Ascending aorta (tissue), 2 donors: Measurements from ENCODE around the gene CNOT6. TPM values are rescaled to one million over a fixed set of nuclear protein-coding genes. Genes with fewer than 3 reads are reported as not detected.
"Not testable (repeated sequence)": the region's sequence is repeated elsewhere in the genome, so short reads cannot be mapped to it uniquely, and the experiment has no call there.

Experiments
- DNase-seq, 2 donors: peaks; one replicate each; pipeline ENCODE4 v3.0.0-alpha.2; 2019; ENCODE audit warnings: low spot score in 2 of 2
- H3K27ac ChIP-seq, 2 donors: fragments of 200-600 bp; sonication (generic); one replicate each; pipeline ENCODE4 v1.5.1; 2016 to 2017; ENCODE audit warnings: mild to moderate bottlenecking in 1 of 2
- H3K27me3 ChIP-seq: fragments of 200-600 bp; sonication (generic); one replicate; pipeline ENCODE4 v1.5.1; 2017
- H3K36me3 ChIP-seq, 2 donors: fragments of 200-600 bp; sonication (generic); one replicate each; pipeline ENCODE4 v1.5.1; 2016
- H3K4me1 ChIP-seq, 2 donors: fragments of 200-600 bp; sonication (generic); one replicate each; pipeline ENCODE4 v1.5.1; 2016 to 2017; ENCODE audit warnings: mild to moderate bottlenecking in 1 of 2
- H3K4me3 ChIP-seq, 2 donors: fragments of 200-600 bp; sonication (generic); one replicate each; pipeline ENCODE4 v1.5.1; 2016 to 2017; ENCODE audit warnings: mild to moderate bottlenecking in 1 of 2
- H3K9me3 ChIP-seq, 2 donors: fragments of 200-600 bp; sonication (generic); one replicate each; pipeline ENCODE4 v1.5.1; 2016
- intact Hi-C: fragments of 100-400 bp; cut with DNase I; formaldehyde crosslinking; loops from one replicate; pipeline ENCODE4 v1.15.1; 2023
- total RNA-seq: library from RNA; depleted of rRNA; stranded (reverse); fragments of >200 nt; gene quantifications from one replicate; pipeline ENCODE4 v1.1.0, GENCODE V29; 2016
- TF ChIP-seq, protein P1 (sequence below), 3 experiments: fragments of 200-600 bp in 2 of 3; fragments of 450-650 bp in 1 of 3; sonication (generic) in 2 of 3; IDR thresholded peaks; one replicate each; pipeline ENCODE4 v1.5.1; 2016 to 2019; ENCODE audit warnings: antibody characterized with exemption in 3 of 3, mild to moderate bottlenecking in 1 of 3, moderate library complexity in 1 of 3

Gene CNOT6
- total RNA-seq, 1 donor from 2014 or later: 12.0 TPM

DNA sequence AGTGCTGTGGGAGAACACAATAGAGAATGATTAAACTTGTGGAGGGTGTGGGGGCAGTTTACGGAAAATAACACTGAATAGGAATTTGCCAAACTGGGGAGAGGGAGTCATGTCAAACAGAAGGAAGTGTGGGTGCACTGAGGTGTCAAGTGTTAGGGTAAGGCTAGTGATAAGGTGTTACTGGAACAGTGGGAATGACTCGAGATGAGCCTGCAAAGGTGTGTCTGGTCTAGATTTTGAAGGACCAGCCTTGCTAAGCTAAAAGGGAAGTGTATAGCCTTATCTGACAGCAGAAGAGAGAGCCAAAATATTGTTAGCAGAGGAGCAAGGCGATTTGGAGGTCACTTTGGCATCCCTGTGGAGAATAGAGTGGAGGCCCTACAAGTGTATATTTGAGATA lies 4.2 kb downstream of the CNOT6 start:
- H3K9me3 ChIP-seq: no peaks in the 10 kb centered on the region
- intact Hi-C loops: loop anchor here (10.0 kb wide), 2 partner anchors 746 to 944 kb away; partner anchors contain the start of genes RACK1 and RUFY1
- peak in 1 of 2 donors; percentile 12 for DNase-seq
- TF ChIP-seq, protein P1, sequence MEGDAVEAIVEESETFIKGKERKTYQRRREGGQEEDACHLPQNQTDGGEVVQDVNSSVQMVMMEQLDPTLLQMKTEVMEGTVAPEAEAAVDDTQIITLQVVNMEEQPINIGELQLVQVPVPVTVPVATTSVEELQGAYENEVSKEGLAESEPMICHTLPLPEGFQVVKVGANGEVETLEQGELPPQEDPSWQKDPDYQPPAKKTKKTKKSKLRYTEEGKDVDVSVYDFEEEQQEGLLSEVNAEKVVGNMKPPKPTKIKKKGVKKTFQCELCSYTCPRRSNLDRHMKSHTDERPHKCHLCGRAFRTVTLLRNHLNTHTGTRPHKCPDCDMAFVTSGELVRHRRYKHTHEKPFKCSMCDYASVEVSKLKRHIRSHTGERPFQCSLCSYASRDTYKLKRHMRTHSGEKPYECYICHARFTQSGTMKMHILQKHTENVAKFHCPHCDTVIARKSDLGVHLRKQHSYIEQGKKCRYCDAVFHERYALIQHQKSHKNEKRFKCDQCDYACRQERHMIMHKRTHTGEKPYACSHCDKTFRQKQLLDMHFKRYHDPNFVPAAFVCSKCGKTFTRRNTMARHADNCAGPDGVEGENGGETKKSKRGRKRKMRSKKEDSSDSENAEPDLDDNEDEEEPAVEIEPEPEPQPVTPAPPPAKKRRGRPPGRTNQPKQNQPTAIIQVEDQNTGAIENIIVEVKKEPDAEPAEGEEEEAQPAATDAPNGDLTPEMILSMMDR (IDR thresholded peaks at IDR 0.05): no peak
- no peaks in the 10 kb centered on the region for H3K27me3 ChIP-seq
- H3K36me3 ChIP-seq: no peaks in the 10 kb centered on the region
- no peak overlapping the region for H3K27ac ChIP-seq
- no peak overlapping the region for H3K4me3 ChIP-seq
- peaks cover 4 to 15% of the 10 kb centered on the region in 2 donors for H3K4me1 ChIP-seq

DNA sequence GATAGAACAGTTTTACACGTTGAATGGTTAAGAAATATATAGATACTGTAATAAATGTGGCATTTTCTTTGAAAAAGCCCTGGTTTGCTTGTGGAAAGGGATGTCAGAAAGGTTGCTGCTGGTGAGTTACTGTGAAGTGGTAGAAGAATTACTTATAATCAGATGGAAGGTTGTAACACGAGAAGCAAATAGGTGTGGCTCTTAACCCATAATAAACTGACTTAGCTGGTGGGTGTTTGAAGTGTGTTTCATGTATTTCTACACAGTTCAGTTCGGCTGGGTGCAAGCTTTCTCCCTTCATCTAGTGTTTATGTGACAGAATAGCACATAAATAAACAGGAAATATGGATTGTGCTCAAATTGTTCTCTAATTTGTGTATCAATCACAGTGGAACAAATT lies 5.5 kb downstream of the CNOT6 start:
- DNase-seq: no peak
- Histone ChIP-seq H3K36me3 (no peaks in the 10 kb centered on the region), H3K27me3 (no peaks in the 10 kb centered on the region), H3K4me3 (no peak overlapping the region), H3K27ac (no peak overlapping the region), H3K9me3 (no peaks in the 10 kb centered on the region), H3K4me1 (peaks cover 4 to 15% of the 10 kb centered on the region in 2 donors)
- TF ChIP-seq, protein P1 (IDR thresholded peaks at IDR 0.05): no peak
- intact Hi-C loops: loop anchor here (10.0 kb wide), 2 partner anchors 745 to 945 kb away; partner anchors contain the start of genes RACK1 and RUFY1

DNA sequence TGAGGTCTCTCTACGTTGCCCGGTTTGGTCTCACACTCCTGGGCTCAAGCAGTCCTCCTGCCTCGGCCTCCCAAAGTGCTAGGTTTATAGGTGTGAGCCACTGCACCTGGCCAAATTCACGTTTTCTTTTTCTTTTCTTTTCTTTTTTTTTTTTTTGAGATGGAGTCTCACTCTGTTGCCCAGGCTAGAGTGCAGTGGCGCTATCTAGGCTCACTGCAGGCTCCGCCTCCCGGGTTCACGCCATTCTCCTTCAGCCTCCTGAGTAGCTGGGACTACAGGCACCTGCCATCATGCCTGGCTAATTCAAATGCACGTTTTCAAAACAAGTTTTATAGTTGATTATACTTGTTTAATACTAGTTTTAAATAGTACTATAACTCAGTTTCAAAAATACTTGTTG lies 6.1 kb downstream of the CNOT6 start:
- peaks cover 4 to 12% of the 10 kb centered on the region in 2 donors for H3K4me1 ChIP-seq
- H3K27ac ChIP-seq, H3K36me3 ChIP-seq, H3K27me3 ChIP-seq, H3K9me3 ChIP-seq, H3K4me3 ChIP-seq, intact Hi-C loops: not testable (repeated sequence)
- DNase-seq: peak in 1 of 2 donors; percentile 31

DNA sequence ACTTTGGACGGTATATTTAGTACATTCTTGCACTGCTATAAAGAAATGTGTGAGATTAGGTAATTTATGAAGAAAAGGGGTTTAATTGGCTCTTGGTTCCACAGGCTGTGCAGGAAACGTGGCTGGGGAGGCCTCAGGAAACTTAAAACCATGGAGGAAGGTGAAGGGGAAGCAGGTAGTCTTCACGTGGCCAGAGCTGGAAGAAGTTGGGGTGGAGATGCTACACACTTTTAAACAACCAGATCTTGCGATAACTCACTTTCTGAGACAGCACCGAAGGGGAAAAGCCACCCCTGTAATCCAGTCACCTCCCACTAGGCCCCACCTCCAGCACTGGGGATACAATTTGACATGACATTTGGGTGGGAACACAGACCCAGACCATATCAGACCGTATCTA lies 13.5 kb downstream of the CNOT6 start:
- H3K4me1 ChIP-seq: no peaks in the 10 kb centered on the region
- H3K27ac ChIP-seq: no peak overlapping the region
- H3K36me3 ChIP-seq: no peaks in the 10 kb centered on the region
- H3K9me3 ChIP-seq: no peaks in the 10 kb centered on the region
- intact Hi-C loops: no loop called here
- H3K27me3 ChIP-seq: no peaks in the 10 kb centered on the region
- H3K4me3 ChIP-seq: no peak overlapping the region
- DNase-seq: peak in 1 of 2 donors; percentile 16
- TF ChIP-seq, protein P1 (IDR thresholded peaks at IDR 0.05): no peak

DNA sequence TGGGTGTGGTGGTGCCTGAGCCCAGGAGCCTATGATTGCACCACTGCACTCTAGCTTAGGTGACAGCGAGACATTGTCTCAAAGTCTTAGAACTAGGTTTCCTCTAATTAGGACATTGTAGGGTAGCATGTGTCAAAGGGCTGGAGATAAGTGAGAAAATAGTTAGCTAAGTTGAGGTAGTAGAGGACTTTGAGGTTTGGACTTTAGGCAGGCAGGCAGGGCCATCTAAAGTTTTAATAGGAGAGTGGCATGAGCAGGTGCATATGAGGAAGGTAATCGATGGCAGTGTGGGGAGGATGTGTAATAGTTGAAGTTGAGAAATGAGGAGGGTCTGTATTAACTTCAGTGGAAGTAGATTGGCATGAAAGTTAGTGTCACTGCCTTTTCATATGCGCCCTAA lies 21.1 kb downstream of the CNOT6 start:
- Histone ChIP-seq H3K4me3 (no peak overlapping the region), H3K36me3 (no peaks in the 10 kb centered on the region), H3K27me3 (no peaks in the 10 kb centered on the region), H3K4me1 (no peaks in the 10 kb centered on the region), H3K27ac (no peak overlapping the region), H3K9me3 (no peaks in the 10 kb centered on the region)
- no peak for DNase-seq
- TF ChIP-seq, protein P1 (IDR thresholded peaks at IDR 0.05): no peak
- intact Hi-C loops: no loop called here

DNA sequence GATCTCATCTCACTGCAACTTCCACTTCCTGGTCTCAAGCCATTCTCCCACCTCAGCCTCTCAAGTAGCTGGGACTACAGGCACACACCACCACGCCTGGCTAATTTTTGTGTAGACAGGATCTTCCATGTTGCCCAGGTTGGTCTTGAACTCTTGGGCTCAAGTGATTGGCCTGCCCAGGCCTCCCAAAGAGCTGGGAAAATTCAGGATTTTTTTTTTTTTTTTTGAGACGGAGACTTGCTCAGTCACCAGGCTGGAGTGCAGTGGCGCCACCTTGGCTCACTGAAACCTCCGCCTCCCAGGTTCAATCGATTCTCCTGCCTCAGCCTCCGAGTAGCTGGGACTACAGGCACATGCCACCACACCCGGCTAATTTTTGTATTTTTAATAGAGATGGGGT lies 21.8 kb downstream of the CNOT6 start:
- intact Hi-C loops, H3K27me3 ChIP-seq: not testable (repeated sequence)

DNA sequence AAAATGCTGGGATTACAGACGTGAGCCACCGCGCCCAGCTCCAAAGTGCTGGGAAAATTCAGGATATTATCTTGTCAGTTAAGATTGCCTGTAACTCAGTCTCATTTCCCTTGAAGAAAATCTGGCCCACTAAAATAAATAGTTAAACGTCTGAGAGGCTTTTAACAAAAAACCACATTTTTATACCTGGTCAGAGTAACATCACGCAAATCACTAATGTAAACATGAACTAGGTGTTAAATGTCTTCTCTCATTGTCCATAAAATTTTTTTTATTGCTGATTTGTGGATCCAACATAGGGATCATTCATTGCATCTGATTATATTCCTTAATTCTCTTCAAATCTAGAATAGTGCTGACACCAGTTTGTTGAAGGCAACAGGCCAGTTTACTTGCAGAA lies 22.3 kb downstream of the CNOT6 start:
- Histone ChIP-seq H3K36me3 (no peaks in the 10 kb centered on the region), H3K27me3 (no peaks in the 10 kb centered on the region), H3K4me1 (no peaks in the 10 kb centered on the region), H3K9me3 (no peaks in the 10 kb centered on the region), H3K27ac (no peak overlapping the region), H3K4me3 (no peak overlapping the region)
- intact Hi-C loops: no loop called here
- DNase-seq: no peak
- TF ChIP-seq, protein P1 (IDR thresholded peaks at IDR 0.05): no peak

More for the DNA sequence above, 21.8 kb downstream of the CNOT6 start:
- DNase-seq, H3K27ac ChIP-seq, H3K4me3 ChIP-seq, H3K9me3 ChIP-seq, H3K36me3 ChIP-seq, H3K4me1 ChIP-seq: not testable (repeated sequence)
